Hematopoietic multipotent progenitor cell treated with erythropoietin and hydrocortisone succinate and interleukin-3 and kit ligand, for 15 days (in vitro differentiated cells): Measurements from ENCODE around the gene PTP4A1.
A peak's percentile ranks its signal among the peaks of the same experiment; 100 is the strongest.
"Not testable (repeated sequence)": the region's sequence is repeated elsewhere in the genome, so short reads cannot be mapped to it uniquely, and the experiment has no call there.

ENCODE experiments used
- DNase-seq: peaks from one replicate; pipeline ENCODE4 v3.0.0-alpha.2; 2015; ENCODE audit warnings: low spot score

The PTP4A1 gene

DNA sequence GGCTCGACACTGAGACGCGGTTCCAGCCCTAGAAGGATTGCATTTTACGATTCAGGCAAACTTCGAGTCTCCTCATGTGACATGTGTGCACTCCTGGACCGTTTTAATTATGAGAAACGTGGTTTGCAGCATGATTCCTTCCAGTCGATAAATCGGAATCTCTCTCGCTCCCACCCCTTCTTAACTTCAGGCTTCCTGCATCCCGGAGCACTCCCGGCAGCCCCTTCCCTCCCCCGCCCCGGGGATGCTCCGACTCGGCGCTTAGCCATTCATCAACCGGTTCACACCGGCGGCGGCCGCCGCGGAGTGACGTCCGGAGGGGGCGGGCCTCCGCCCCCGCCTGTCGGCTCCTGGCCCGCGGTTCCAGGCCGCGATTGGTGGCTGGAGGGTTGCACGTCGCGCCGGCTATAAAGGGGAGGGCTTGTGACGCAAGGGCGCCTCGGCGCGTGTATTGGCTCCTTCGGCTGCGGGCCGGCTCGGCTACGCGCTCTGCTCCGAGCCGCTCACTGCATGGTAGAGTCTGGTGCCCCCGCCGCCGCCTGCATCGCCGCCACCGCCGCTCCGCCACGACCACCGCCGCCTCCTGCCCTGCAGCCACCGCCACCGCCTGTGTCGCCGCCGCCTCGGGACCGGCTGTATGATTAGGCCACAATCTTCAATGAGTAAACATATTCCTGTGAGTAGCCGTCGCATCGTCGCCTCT lies at the start of gene PTP4A1, which contains the start of gene LOC128125822:
Gene PTP4A1 (plus strand): TSS at position 437 of the 703 bp plus-strand sequence. CDS start 4,401 bp downstream, outside the sequence.
Gene LOC128125822 (plus strand): TSS at position 437 of the 703 bp plus-strand sequence.
- DNase-seq: peak; percentile 96

DNA sequence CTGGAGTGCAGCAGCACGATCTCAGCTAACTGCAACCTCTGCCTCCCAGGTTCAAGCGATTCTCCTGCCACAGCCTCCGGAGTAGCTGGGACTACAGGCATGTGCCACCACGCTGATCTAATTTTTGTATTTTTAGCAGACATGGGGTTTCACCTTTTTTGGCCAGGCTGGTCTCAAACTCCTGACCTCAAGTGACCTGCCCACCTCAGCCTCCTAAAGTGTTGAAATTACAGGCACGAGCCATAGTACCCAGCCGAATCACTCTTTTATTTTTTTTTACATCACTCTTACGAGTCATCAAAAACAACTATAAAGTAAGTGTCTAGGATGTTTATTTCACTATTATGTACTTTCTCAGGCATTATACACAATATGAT lies 49.4 kb upstream of the PTP4A1 start:
- not testable (repeated sequence) for DNase-seq

DNA sequence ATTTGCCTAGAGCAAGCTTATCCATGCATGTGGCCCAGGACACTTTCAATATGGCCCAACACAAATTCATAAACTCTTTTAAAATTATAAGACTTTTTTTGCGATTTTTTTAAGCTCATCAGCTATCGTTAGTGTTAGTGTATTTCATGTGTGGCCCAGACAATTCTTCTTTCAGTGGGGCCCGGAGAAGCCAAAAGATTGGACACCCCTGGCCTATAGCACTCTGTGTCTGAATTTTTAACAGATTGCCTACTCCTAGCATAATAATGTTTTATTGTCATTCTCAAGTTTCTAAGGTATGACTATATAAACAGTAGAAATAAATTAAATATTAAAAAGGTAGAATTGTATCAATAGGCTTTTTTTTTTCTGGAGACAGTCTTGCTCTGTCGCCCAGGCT lies 48.6 kb upstream of the PTP4A1 start:
- no peak for DNase-seq

DNA sequence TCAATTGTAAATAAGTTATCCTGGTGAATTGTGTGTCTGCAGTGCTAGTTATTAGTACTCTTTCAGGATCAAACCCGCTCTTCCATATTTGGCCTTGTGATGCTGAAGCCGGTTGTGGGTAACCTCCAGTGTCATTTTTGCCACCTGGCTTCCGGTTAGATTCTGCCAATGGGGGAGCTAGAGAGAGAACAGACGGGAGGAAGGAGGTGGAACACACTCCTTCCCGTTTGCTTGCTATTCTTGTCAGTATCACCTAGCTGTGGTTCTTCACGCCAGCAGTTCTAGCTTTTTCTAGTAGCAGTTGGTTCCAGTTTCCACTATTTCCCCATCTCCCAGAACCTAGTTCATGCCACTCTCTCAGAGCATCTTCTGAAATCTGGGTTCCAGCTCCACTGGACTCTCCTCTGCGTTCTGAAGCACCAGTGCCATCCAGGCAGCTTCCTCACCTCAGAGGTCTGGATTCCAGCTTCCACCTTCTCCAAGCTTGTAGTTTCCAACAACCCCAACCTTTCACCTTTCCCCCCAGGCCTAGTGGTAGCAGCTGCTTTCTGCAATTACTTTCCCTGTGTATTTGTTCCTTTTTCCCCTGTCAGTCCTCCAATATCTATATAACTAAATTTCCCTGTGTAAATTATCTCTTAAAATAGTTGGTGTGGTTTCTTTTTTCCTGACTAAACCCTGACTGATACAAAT lies 46.9 kb upstream of the PTP4A1 start:
- no peak for DNase-seq

DNA sequence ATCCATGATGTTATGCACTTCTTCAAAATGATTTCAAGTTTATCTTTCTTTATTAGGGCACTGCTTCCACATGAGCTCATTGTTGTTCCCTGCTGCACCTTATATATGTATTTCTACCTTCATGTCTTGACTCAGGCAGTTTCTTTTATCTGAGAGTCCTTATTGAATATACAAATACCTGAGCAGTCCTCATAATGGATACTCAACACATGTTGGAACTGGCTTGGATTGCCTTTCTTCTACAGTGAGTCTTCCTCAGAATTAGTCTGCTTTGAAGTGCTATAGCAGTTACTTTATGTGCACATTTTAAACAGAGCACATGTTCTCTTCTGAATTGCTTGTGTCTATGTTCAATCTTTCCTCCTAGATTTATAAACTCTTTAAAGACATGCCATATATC lies 45.3 kb upstream of the PTP4A1 start:
- no peak for DNase-seq

DNA sequence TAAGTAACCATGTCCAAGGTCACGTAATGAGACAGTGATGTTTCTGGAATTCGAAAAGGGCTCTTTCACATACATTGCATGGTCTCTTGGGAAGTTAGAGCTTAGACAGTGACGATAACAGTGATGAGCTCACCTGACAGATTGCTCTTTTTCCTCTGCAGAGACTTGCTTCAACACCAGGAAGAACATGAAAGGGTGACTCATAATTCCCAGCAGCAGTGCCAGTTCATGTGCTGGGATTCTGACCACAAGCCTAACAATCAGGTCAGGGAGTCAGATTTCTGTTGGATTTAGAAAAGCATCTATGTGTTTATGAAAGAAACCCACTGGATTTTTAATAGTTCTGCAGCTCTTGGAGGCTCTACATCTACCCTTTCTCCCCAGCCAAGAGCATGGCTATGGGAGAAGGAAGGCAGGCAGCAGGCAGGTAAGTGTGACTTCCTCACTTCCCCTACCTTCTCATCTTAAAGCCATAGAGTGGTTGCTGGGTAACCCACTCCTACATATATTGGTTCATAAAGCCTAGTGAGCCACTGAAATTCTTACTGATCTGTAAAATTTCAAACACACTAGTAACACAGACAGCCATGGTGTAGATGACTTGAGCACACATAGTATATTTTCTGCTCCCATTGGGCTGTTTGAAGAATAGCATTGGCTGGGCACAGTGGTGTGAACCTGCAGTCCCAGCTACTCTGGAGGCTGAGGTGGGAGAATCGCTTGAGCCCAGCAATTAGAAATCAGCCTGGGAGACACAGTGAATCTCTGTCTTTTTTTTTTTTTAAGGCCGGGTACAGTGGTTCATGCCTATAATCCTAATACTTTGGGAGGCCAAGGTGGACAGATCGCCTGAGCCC lies 44.4 kb upstream of the PTP4A1 start:
- no peak for DNase-seq

DNA sequence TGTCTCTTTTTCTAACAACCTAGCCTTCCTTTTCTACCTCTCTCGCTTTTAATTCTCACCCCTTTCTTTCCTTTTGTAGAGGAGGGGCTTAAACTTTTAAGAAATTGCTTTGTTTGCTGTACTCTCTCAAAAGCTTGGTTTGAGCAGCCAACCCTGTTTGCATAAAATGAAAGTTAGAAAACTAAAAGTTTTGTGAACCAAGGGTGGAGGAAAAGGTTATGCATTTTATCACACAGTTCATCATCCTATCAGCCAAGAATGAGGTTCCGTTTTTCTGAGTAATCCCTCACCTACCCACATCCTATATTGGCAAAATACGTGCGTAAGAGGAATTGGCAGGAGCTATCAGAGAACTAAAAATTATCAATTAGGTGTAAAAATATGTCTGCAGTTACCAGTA lies 42.8 kb upstream of the PTP4A1 start:
- DNase-seq: no peak

DNA sequence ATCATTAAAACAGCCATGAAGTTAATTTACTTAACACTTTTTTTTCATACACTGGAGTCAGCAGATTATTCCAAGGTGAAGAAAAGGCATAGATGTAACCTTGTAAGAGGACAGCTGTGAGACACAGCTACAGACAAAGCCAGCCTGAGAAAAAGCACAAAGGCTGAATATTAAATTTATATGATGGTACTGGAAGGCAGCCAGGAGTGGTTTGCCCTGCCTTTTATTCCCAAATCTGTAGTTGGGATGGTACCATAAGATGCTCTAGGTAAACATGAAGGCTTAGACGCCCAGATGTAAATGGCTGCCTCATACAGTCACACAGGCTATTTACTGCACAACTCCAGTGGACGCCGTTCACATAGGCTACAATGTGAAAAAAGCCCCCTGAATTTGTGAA lies 42.1 kb upstream of the PTP4A1 start:
- no peak for DNase-seq

DNA sequence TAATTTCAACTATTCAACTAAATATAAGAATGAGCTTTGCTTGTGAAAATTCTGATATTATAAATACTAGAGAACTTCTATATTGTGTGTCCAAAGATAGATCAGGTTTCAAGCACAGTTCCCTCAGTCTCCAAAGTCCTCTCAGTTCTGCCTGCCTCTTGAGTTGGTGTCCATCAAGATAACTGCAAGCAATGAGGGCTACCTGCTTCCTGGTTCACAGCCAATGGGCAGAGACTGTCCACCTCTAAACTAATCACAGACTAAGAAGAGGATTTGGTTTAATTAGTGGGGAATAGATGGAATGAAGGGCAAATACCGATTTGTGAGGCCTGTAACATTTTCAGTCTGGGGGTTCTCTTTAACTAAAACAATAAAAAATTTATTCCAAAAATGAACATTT lies 41.3 kb upstream of the PTP4A1 start:
- DNase-seq: no peak

DNA sequence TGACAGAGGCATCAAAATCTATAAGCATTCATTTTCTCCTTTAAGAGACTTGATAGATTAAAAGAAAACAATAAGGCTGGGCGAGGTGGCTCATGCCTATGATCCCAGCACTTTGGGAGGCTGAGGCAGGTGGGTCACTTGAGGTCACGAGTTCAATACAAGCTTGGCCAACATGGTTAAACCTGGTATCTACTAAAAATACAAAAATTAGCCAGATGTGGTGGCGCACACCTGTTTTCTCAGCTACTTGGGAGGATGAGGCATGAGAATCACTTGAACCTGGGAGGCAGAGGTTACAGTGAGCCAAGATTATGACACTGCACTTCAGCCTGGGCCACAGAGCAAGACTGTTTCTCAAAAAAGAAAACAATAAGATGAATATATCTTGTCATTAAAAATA lies 39.3 kb upstream of the PTP4A1 start:
- no peak for DNase-seq

DNA sequence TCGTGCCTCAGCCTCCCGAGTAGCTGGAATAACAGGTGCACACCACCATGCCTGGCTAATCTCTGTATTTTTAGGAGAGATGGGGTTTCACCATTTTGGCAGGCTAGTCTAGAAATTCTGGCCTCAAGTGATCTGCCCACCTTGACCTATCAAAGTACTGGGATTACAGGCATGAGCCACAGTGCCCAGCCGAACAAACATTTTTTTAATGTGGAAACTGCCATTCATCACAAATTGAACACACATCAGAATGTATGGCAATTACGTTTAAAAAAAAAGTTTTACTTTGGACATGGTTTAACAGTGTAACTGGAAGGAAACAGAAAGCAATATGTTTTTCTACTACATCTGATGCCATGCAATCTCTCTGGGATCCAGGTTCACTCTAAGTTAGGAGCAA lies 38.3 kb upstream of the PTP4A1 start:
- DNase-seq: no peak

DNA sequence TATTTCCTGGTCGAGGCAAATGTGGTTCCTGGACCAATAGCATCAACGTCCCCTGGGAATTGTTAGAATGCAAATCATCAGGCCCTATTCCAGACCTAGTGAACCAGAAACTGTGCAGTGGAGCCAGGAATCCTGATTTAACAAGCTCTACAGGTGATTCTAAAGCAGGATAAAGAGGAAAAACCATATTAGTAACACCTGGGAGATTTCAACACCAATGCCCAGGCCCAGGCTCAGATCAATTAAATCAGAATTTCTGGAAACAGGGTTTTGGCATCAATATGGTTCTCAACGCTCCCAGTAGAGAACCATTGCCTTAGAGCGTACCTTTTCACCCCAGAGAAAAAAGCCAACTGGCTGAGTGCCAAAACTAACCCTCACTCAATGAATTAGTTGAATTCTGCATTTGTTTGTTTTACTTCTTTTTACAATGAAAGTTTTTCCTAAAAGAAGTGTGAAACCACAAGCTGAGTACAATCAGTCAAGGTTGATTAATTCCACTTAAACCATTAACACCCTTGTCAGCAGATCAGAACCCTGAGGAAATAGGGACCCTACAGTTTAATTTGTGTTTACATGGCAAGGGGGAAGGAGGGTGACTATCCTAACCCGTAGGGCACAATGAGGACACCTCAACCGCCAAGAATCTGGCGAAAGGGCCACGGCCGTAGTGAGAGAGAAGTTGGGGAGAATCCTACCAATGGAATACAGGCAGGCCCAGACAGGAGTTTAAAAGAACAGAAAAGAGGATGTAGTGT lies 34.9 kb upstream of the PTP4A1 start:
- DNase-seq: no peak

DNA sequence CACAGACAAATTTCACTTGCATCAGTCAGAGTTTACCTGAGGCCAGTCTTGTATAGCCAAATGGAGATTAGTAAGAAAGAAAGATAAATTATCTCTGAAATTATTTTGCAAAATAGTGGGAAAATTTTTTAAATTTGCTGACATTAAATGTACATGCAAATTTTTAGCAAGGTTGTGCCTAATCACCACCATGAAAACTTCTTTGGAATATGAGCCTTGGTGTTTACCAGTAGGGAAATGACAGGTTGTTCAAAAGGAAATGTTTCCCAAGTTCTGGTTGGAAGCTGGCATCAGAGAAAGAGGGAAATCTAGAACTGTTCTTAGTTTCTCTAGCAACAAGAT lies 34.4 kb upstream of the PTP4A1 start:
- DNase-seq: no peak

DNA sequence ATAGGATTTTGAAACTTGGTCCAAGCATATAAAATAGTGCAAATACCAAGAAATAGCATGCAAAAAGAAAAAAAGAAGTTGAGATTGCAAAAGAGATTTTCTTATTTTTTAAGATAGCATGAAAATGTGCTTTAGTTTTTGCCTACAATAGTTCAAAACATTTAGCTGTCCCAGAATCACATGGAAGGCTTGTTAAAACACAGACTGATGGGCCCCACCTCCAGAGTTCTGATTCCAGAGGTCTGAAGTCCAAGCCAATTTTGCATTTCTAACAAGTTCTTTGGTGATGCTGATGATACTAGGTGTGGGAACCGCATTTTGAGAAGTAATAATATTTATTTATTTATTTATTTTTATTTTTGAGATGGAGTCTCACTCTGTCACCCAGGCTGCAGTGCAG lies 33.7 kb upstream of the PTP4A1 start:
- DNase-seq: no peak

DNA sequence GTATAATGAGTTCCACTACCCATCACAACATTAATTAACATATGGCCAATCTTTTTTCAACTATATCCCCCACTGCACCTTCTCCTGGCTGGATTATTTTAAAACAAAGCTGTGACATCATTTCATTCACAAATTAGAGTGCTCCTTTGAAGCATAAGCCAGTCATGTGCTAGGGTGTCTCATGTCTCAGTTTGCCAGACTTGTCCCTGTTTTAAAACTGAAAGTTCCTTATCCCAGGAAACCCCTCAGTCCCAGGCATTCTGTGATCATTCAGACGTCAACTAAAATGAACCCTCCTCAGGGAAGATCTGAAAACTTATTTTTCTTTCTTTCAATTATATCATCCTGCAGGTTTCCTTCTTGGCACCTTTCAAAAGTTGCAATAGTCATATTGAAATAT lies 29.3 kb upstream of the PTP4A1 start:
- DNase-seq: no peak

DNA sequence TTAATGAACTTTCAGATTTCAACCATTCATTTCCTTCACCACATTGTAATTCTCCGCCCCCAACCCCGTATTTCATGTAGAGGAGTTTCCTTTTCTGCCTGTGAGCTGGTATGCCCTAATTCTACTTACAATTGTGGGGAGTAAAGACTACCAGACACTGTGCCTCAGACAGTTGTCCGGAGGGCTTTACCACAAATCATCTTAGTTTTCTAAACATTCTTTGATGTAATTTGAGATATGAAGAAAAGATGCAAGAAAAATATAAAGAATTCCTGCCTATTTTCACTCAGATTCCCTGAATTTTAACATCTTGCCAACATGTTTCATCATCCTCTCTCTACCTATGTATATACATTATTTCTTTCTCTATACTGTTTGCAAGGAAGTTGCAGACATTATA lies 28.3 kb upstream of the PTP4A1 start:
- no peak for DNase-seq

DNA sequence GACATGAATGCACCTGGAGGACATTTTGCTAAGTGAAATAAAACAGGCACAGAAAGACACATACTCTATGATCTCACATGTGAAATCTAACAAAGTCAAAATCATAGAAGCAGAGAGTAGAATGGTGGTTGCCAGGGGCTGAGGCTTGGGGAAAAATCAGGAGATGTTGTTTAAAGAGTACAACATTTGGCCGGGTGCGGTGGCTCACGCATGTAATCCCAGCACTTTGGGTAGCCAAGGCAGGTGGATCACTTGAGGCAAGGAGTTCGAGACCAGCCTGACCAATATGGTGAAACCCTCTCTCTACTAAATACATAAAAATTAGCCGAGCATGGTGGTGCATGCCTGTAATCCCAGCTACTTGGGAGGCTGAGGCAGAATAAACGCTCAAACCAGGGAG lies 26.0 kb upstream of the PTP4A1 start:
- no peak for DNase-seq

DNA sequence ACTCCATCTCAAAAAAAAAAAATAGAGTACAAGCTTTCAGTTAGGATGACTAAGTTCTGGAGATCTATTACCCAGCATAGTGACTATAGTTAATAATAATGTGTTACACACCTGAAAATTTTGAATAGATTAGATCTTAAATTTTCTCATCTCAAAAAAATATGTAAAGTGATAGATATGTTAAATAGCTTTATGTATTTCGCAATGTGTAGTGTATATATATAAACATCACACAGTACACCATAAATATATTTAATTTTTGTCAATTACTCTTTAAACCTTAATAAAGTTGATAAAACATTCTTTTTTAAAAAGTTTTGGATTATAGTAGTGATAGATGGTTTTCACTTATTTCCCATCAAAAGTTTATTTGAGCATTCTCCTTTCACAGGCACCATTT lies 25.6 kb upstream of the PTP4A1 start:
- no peak for DNase-seq

DNA sequence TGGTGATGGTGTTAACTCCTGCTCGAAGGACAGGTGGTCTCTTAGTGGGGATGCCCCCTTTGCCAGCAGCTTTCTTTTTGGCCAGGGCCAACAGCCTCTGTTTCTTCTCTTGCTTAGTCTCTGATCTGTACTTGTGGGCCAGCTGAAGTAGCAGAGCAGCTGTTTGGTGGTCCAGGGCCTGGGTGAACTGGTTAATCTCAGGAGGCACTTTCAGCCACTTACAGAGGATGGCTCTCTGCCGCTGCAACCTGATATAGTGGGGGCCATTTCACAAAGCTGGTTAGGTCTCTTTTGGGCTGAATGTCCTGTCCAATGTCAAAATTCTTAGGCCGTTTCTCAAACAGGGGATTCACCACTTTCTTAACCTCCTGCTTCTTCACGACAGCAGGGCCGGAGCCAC lies 23.2 kb upstream of the PTP4A1 start:
- no peak for DNase-seq

DNA sequence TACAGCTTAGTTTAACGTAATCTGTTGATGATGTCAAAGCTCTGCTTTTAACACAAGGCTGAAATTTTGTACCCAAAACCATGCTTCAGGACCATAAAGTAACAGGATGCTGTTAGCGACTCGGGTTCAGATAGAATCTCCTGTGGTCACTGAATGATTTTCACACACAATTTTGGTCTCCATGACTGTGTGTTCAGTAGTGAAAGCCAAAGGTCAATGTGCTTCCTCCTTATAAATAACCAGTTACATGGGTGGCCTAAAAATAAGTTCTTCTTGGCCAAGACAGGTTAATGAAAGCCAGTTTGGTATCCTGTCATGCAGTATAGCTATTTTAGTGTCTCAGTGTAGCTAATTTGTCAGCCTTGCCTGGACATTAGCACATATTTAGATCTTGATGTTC lies 19.1 kb upstream of the PTP4A1 start:
- DNase-seq: no peak

DNA sequence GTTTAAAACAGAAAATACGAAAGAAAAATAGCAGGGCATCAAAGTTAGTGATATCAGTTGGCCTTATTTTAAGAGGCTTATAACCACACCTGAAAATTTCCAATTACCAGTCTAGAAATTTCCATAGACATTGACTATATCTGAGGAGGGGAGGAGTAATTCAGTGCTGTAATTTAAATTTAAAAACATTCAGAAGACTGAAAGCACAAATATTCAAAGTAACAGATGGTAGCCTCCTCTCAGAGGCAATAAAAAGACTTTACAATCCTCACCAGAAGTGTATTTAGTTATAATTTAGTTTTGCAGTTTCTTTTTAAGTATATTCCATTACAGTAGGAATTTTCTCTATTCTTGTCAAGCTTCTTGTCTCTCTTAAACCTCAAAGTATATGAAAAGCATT lies 18.4 kb upstream of the PTP4A1 start:
- no peak for DNase-seq

DNA sequence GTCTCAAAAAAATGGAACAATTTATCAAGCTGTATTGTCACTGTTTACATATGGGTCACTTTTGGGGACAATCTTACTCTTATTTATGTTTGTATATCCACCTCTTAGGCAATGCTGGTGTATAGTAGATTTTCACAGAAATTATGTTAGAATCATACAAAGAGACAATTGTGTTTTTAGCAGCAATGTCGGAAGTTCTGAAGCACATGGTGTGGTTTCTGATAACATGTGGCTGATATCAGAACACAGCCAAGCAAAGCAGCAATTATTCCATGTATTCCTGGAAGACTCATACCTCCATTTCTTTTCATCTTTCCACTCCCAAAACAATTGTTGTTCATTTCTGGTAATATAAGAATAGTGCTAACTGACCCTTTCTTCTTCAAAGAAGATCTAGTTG lies 17.5 kb upstream of the PTP4A1 start:
- DNase-seq: no peak
